ENCODE measurements around the gene NUFIP1.

DNA sequence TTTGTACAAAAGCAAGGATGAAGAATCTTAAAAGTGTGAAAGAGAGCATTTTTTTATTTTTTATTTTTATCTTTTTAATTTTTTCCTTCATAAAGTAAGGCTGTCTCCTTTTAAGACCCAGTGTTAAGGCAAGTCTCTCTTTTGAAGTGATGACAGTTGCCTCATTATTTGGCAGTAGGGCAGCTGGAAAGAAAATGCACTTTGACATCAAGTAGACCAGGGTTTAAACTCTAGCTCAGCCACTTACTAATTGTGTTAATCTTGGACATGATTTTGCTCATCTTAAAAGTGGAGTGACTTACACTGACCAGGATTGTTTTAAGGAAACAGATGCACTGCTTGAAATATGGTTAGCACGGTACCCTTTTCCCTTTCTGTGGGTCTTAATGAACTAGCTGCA is 18.6 kb upstream of the NUFIP1 start:
- TF ChIP-seq, protein P1, sequence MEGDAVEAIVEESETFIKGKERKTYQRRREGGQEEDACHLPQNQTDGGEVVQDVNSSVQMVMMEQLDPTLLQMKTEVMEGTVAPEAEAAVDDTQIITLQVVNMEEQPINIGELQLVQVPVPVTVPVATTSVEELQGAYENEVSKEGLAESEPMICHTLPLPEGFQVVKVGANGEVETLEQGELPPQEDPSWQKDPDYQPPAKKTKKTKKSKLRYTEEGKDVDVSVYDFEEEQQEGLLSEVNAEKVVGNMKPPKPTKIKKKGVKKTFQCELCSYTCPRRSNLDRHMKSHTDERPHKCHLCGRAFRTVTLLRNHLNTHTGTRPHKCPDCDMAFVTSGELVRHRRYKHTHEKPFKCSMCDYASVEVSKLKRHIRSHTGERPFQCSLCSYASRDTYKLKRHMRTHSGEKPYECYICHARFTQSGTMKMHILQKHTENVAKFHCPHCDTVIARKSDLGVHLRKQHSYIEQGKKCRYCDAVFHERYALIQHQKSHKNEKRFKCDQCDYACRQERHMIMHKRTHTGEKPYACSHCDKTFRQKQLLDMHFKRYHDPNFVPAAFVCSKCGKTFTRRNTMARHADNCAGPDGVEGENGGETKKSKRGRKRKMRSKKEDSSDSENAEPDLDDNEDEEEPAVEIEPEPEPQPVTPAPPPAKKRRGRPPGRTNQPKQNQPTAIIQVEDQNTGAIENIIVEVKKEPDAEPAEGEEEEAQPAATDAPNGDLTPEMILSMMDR (IDR thresholded peaks at IDR 0.05), result no peak
- TF ChIP-seq POLR2A (IDR thresholded peaks at IDR 0.05), result no peak

Measured in right lobe of liver (tissue), 4 donors.